Keratinocyte (primary cell): Measurements from ENCODE around the gene IRX3. TPM values are rescaled to one million over a fixed set of nuclear protein-coding genes. Genes with fewer than 3 reads are reported as not detected.

ENCODE experiments used
- DNase-seq: peaks from one replicate; pipeline ENCODE4 v3.0.0-alpha.2; 2011; ENCODE audit warnings: low read depth, missing footprints, low spot score
- FAIRE-seq: peaks from 2 replicates; lab custom pipeline; 2011; peaks lifted over from hg19 to GRCh38; lab: Jason Lieb, UNC
- H2AFZ ChIP-seq: 2 replicates; pipeline ENCODE4 v1.6.0; 2012; ENCODE audit warnings: low read length, control low read depth, inconsistent platforms; ENCODE audit not compliant: control insufficient read depth
- H3K27ac ChIP-seq: 2 replicates; pipeline ENCODE4 v1.5.1; 2011; ENCODE audit warnings: low read length; ENCODE audit not compliant: control insufficient read depth, insufficient read depth
- H3K27me3 ChIP-seq: 3 replicates; pipeline ENCODE4 v1.6.0; 2011; ENCODE audit warnings: low read length; ENCODE audit not compliant: control insufficient read depth, insufficient read depth; ENCODE audit errors: extremely low read depth
- H3K36me3 ChIP-seq, 2 experiments: 2 replicates in 1 of 2; 3 replicates in 1 of 2; pipeline ENCODE4 v1.5.1; 2011; ENCODE audit warnings: low read length in 2 of 2, mild to moderate bottlenecking in 1 of 2; ENCODE audit not compliant: control insufficient read depth in 2 of 2, insufficient read depth in 2 of 2; ENCODE audit errors: extremely low read depth in 1 of 2
- H3K4me1 ChIP-seq: 3 replicates; pipeline ENCODE4 v1.5.1; 2011; ENCODE audit warnings: low read length; ENCODE audit not compliant: control insufficient read depth, insufficient read depth; ENCODE audit errors: extremely low read depth
- H3K4me2 ChIP-seq: 3 replicates; pipeline ENCODE4 v1.6.0; 2011; ENCODE audit warnings: low read depth, low read length; ENCODE audit not compliant: control insufficient read depth, insufficient read depth; ENCODE audit errors: extremely low read depth
- H3K4me3 ChIP-seq, 3 experiments: fragments of 200-600 bp in 1 of 3; sonication (generic) in 1 of 3; 2 replicates in 2 of 3; 3 replicates in 1 of 3; pipeline ENCODE4 v1.5.1; 2011 to 2016; ENCODE audit warnings: low read length in 3 of 3, mild to moderate bottlenecking in 3 of 3, control low read depth in 2 of 3, inconsistent platforms in 1 of 3, low read depth in 1 of 3, mixed read lengths in 1 of 3, mixed run types in 1 of 3, moderate library complexity in 1 of 3; ENCODE audit not compliant: control insufficient read depth in 2 of 3, insufficient read depth in 2 of 3; ENCODE audit errors: extremely low read depth in 1 of 3
- H3K79me2 ChIP-seq: 2 replicates; pipeline ENCODE4 v1.6.0; 2012; ENCODE audit warnings: low read length; ENCODE audit not compliant: control insufficient read depth, insufficient read depth
- H3K9ac ChIP-seq: 3 replicates; pipeline ENCODE4 v1.6.0; 2011; ENCODE audit warnings: low read length; ENCODE audit not compliant: control insufficient read depth, insufficient read depth; ENCODE audit errors: extremely low read depth
- H3K9me1 ChIP-seq: 3 replicates; pipeline ENCODE4 v1.6.0; 2011; ENCODE audit warnings: low read length; ENCODE audit not compliant: control insufficient read depth, insufficient read depth; ENCODE audit errors: extremely low read depth
- H3K9me3 ChIP-seq: 2 replicates; pipeline ENCODE4 v1.5.1; 2012; ENCODE audit warnings: low read depth, low read length; ENCODE audit not compliant: control insufficient read depth
- H4K20me1 ChIP-seq: 3 replicates; pipeline ENCODE4 v1.6.0; 2011; ENCODE audit warnings: low read length; ENCODE audit not compliant: control insufficient read depth, insufficient read depth; ENCODE audit errors: extremely low read depth
- CTCF ChIP-seq, 3 experiments: IDR thresholded peaks in 1 of 3; conservative IDR thresholded peaks in 1 of 3; optimal IDR thresholded peaks in 1 of 3; 2 replicates in 2 of 3; 3 replicates in 1 of 3; pipeline versions ENCODE3 to v1.5.1; 2011; ENCODE audit warnings: low read length in 3 of 3, mild to moderate bottlenecking in 3 of 3, moderate library complexity in 2 of 3, control low read depth in 1 of 3, inconsistent platforms in 1 of 3; ENCODE audit not compliant: insufficient read depth in 2 of 3; ENCODE audit errors: extremely low read depth in 1 of 3
- EZH2 ChIP-seq: IDR thresholded peaks from one replicate; pipeline ENCODE4 v1.6.1; 2012; ENCODE audit warnings: inconsistent platforms, mild to moderate bottlenecking, low read length, moderate library complexity
- dilution Hi-C: fragments of 300-500 bp; cut with MboI; formaldehyde crosslinking; loops from one replicate; pipeline ENCODE4 v1.7.0; 2020; ENCODE audit warnings: low sequenced_read_pairs; ENCODE audit not compliant: extremely low pct_ligation_motif_present
- polyA plus RNA-seq, 5 experiments: library from polyadenylated mRNA; depleted of rRNA in 3 of 5; stranded (reverse) in 3 of 5; stranded (forward) in 1 of 5; unstranded in 1 of 5; fragments of >200 nt; gene quantifications; 1 replicate in 1 of 5; 2 replicates in 3 of 5; 3 replicates in 1 of 5; pipeline versions ENCODE4 v1.2.1 to v1.2.3, GENCODE V29; 2011 to 2012; ENCODE audit warnings: missing spikeins in 2 of 5, low read depth in 1 of 5, low replicate concordance in 1 of 5

Gene IRX3
- polyA plus RNA-seq, 1 donor (not counting 4 experiments of a cell fraction or from before 2014, with no cell fraction given): 3.3 TPM

GRCh38 chr16:54268340-54268739 lies 18.2 kb downstream of the IRX3 start:
- no peaks in the 10 kb centered on the region for H4K20me1 ChIP-seq
- H3K27me3 ChIP-seq: peaks cover 4% of the 10 kb centered on the region
- no peaks in the 10 kb centered on the region for H3K79me2 ChIP-seq
- H2AFZ ChIP-seq: no peak overlapping the region
- H3K4me2 ChIP-seq: no peak overlapping the region
- H3K4me3 ChIP-seq: no peak overlapping the region
- no peaks in the 10 kb centered on the region for H3K4me1 ChIP-seq
- TF ChIP-seq CTCF (optimal IDR thresholded peaks at IDR 0.05 in 1 of 3, IDR thresholded peaks at IDR 0.05 in 1 of 3, conservative IDR thresholded peaks at IDR 0.05 in 1 of 3; ENCODE audit: extremely low read depth in 1 of 3, insufficient read depth in 2 of 3, low read length in 3 of 3): no peak
- TF ChIP-seq EZH2: no peak
- H3K9ac ChIP-seq: no peak overlapping the region
- no peak for DNase-seq
- no peaks in the 10 kb centered on the region for H3K36me3 ChIP-seq
- H3K9me1 ChIP-seq: no peaks in the 10 kb centered on the region
- dilution Hi-C loops: no loop called here
- FAIRE-seq: no peak
- H3K27ac ChIP-seq: no peak overlapping the region
- no peaks in the 10 kb centered on the region for H3K9me3 ChIP-seq

GRCh38 chr16:54266363-54266955 lies 20.1 kb downstream of the IRX3 start:
- Histone ChIP-seq H4K20me1 (no peaks in the 10 kb centered on the region), H3K36me3 (no peaks in the 10 kb centered on the region), H3K4me3 (no peak overlapping the region), H3K4me1 (no peaks in the 10 kb centered on the region), H3K27ac (no peak overlapping the region), H3K9me1 (no peaks in the 10 kb centered on the region), H3K27me3 (peaks cover 4% of the 10 kb centered on the region), H2AFZ (no peak overlapping the region), H3K9me3 (no peaks in the 10 kb centered on the region), H3K9ac (no peak overlapping the region), H3K4me2 (no peak overlapping the region), H3K79me2 (no peaks in the 10 kb centered on the region)
- TF ChIP-seq CTCF (optimal IDR thresholded peaks at IDR 0.05 in 1 of 3, IDR thresholded peaks at IDR 0.05 in 1 of 3, conservative IDR thresholded peaks at IDR 0.05 in 1 of 3; ENCODE audit: extremely low read depth in 1 of 3, insufficient read depth in 2 of 3, low read length in 3 of 3) (no peak), EZH2 (no peak)
- no peak for FAIRE-seq
- no peak for DNase-seq
- dilution Hi-C loops: no loop called here
